CD4-positive, alpha-beta T cell treated with Interleukin-6 at 100 ng/mL for 8 hours (primary cell): ENCODE results near the gene HOXD8.

ENCODE experiments used
- DNase-seq: peaks from one replicate; pipeline ENCODE4 v3.0.0-alpha.2; 2020; ENCODE audit warnings: mixed read lengths, low spot score

Gene HOXD8

GRCh38 chr2:176174382-176174823, 44.9 kb downstream of the HOXD8 start:
- DNase-seq, result no peak

- DNase-seq, result no peak
Observed at GRCh38 chr2:176174824-176175708, 45.6 kb downstream of the HOXD8 start.

GRCh38 chr2:176175709-176176607, 46.5 kb downstream of the HOXD8 start:
- DNase-seq, result no peak

- DNase-seq, result no peak
Observed at GRCh38 chr2:176177580-176178037, 48.1 kb downstream of the HOXD8 start.

- DNase-seq, result no peak
Observed at GRCh38 chr2:176178038-176178756, 48.7 kb downstream of the HOXD8 start.

GRCh38 chr2:176178757-176179295, 49.3 kb downstream of the HOXD8 start:
- no peak for DNase-seq

- no peak for DNase-seq
Observed at GRCh38 chr2:176181551-176181950, 52.0 kb downstream of the HOXD8 start.
